DOHH2 (cell line): ENCODE measurements around the gene MAP3K9.

Source experiments
- CTCF ChIP-seq: fragments of 200-600 bp; sonication (generic); IDR thresholded peaks from one replicate; pipeline ENCODE4 v1.5.1; 2014; ENCODE audit warnings: antibody characterized with exemption, mild to moderate bottlenecking, low read depth, low read length; ENCODE audit not compliant: poor library complexity, severe bottlenecking
- EZH2phosphoT487 ChIP-seq: fragments of 200-600 bp; sonication (generic); IDR thresholded peaks from 2 replicates; pipeline ENCODE4 v1.6.1; 2017; ENCODE audit warnings: borderline replicate concordance, mild to moderate bottlenecking, antibody characterized with exemption, low read length, moderate library complexity, mixed read lengths

DNA sequence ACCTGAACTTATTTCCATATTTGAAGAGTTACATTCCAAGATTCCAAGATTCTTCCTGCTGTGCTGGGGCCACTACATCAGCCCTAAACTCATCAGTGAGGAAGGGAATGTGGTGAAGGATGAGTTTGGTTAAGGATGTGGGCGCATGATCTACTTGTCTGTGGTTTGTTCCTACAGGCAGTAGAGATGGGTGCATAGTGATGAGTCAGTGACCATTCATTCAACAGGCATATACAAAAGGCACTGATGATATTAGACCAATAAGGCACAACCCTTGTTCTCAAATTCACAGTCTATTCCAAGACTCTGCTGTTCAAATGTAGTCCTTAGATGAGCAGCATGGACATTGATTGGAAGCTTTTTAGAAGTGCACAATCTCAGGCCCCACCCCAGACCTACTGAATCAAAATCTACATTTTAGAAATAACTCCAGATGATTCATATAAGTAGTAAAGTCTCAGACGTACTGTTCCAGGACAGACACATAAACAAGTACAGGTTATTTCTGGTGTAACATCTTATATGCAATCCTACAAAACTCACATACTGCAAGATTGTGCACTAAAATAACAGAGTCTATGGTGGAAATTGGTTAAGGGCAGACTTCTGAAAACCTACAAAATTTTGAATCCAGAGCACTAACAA is 47.7 kb upstream of the MAP3K9 start:
- no peak for TF ChIP-seq CTCF
- TF ChIP-seq EZH2phosphoT487 = no peak
